IPS-11a (cell line): ENCODE measurements around the gene FXYD6.
"Not testable (repeated sequence)": the region's sequence is repeated elsewhere in the genome, so short reads cannot be mapped to it uniquely, and the experiment has no call there.

Experiments used
- H3K4me3 ChIP-seq: one replicate; pipeline ENCODE4 v1.5.1; 2013; ENCODE audit warnings: low read depth, low read length, control low read depth

The FXYD6 gene

GRCh38 chr11:117819096-117820040 lies 57.1 kb downstream of the FXYD6 start:
- H3K4me3 ChIP-seq: no peak overlapping the region

GRCh38 chr11:117818041-117818873 lies 58.2 kb downstream of the FXYD6 start:
- H3K4me3 ChIP-seq: no peak overlapping the region

DNA sequence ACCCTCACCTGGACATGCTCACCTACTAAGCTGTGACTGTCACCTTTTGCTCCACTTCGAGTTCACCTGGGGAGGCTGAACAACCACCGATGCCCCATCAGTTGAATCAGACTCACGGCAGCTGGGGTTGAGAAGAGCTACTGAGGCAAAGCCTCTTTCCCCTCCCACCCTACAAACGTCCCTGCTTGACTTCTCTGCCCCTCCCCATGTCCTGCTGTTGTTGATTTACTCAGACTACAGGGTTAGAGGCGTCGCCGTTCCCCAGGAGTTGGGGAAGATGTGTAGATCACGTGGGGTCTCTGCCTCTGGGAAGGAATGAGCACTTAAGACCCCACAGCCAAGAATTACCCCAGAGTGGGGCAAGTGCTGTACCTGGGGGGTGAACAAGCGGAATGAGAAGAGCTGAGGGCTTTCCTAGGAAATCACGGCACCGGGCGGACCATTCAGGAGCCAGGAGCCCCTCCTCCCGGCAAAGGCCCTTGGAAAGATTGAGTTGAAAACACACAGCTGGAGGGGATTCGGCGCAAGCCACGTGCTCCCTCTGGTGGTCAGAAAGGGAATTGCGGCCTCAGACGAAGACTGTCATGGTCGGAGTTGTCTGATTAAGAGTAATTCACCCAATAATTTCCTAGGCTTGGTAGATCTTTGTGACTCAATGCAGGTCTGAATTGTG lies 59.0 kb downstream of the FXYD6 start:
- no peak overlapping the region for H3K4me3 ChIP-seq

DNA sequence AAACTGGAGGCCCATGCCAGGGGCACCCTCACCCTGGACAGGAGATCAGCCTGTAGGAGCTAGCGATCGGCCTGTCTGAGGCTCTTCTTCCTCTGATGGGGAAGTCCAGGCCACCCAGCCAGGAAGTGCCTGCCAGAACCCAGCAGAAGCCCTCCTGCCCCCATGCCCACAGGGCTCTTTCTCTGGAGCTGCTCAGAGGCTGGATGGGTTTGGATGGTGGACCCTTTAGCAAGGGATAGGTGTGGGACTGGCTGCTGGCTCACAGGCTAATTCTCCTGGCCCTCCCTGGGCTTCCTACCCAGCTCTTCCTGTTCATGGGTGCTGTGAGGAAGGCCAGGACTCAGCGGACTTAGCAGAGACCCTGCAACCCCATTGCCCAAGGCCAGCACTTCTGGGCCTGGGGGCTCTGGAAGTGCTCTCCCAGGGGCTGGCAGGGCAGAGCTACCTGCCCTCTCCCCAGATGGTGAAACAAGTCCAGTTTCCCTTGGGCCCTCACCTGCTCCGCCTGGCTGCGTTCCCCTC lies 59.6 kb downstream of the FXYD6 start:
- no peak overlapping the region for H3K4me3 ChIP-seq

DNA sequence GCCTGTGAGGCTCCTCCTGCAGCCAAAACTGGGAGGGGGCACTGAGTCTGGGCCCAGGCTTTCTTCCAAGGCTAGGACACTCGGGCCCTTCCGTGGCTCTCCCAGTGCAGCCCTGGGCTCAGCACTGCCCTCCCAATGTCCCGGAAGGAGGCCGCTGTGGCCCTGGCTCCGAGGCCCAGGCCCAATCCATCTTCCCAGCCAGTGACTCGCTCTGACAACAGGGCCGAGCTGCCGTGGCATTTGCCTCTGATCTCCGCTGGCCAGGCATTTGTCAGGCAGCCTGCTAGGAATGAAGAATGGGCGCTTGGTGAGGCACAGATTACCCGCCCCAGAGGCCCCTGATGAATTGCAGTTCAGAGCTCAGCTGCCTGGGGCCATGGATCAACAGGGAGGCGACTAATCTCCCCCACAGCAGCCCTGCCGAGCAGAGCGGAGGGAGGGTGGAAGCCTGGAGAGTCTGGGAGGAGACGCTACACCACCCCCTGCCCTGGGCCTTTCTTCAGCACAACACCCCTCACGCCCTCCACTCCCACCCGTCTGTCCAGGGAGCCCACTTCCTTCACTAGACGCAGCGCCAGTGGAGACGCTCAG lies 60.2 kb downstream of the FXYD6 start:
- H3K4me3 ChIP-seq: no peak overlapping the region

DNA sequence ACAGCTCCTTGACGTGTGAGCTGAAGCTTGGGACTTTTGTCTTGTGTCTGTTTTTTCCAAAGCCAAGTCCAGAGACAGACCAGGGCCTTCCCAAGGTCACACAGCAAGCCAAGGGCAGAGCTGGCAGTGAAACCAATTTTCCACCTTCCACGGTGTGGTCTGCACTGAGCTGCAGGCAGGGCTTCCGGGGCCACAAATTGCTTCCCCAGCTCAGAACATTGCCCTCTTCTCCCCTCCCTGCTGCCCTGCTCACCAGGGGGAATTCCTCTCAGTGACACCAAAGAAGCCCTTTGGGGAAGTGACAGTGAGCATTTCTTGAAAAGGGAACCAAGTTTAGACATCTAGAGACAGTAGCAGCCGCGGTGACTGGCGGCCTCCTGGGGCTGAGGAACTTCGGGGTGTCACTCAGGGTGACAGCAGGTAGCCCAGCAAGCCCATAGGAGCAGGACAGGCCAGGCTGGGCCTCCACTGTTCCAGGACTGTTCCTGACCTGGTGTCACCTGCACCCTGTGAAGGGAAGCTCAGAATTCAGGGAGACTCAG lies 61.1 kb downstream of the FXYD6 start:
- H3K4me3 ChIP-seq: no peak overlapping the region

- no peak overlapping the region for H3K4me3 ChIP-seq
Observed at GRCh38 chr11:117814766-117815261, 61.6 kb downstream of the FXYD6 start.

DNA sequence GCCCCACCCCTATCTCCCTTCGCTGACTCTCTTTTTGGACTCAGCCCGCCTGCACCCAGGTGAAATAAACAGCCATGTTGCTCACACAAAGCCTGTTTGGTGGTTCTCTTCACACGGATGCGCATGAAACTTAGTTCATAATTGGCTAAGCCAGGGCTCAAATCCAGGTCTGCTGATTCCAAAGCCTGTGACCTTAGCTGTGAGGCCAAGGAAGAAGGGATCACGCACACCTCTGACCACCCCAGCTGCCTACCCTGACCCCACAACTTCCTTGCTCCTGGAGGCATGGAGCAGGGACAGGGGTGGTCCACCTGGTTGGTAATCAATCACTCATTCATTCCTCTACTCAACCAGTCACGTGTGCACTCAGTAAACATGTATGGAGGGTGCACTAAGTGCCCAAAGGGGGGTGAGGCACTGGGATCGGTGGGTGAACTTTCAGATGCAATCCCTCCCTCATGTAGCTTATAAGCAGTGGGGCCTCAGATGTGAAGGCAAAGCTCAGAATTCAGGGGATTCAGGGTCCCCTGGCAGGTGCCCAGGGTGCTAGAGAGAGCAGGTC lies 62.2 kb downstream of the FXYD6 start:
- no peak overlapping the region for H3K4me3 ChIP-seq

- H3K4me3 ChIP-seq: not testable (repeated sequence)
Observed at GRCh38 chr11:117810056-117810451, 66.4 kb downstream of the FXYD6 start.

- no peak overlapping the region for H3K4me3 ChIP-seq
Observed at GRCh38 chr11:117809236-117810055, 67.0 kb downstream of the FXYD6 start.

GRCh38 chr11:117808784-117809183 lies 67.7 kb downstream of the FXYD6 start:
- no peak overlapping the region for H3K4me3 ChIP-seq

DNA sequence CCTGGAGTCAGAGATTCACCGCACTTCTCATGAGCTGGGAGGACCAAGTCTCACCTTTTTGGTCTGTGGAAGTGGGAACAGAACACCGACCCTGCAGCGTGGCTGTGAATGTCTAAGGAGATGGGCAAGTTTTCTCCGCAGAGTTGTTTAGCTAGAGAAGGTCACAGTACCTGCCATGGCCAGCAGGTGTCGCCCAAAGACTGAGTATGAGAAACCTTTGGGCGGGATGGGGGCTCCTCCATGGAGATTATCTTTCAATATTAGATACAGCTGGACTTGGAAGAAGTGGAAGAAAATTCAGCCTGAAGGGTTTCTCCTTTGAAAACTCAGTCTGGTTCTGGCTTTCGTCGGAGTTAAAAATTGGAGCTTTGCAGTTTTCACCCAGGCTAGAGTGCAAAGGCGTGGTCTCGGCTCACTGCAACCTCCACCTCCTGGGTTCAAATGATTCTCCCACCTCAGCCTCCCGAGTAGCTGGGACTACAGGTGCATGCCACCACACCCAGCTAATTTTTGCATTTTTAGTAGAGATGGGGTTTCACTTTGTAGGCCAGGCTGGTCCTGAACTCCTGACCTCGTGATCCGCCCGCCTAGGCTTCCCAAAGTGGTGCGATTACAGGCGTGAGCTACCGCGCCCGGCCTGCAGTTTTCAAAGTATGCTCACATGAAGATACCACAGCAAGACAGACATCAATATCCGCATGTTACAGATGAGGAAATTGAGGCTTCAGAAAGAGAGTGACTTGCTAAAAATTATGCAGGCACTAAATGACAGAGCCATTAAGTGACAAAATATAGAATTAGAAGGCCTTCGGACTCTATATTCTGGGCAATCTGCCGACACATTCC lies 68.8 kb downstream of the FXYD6 start:
- no peak overlapping the region for H3K4me3 ChIP-seq

DNA sequence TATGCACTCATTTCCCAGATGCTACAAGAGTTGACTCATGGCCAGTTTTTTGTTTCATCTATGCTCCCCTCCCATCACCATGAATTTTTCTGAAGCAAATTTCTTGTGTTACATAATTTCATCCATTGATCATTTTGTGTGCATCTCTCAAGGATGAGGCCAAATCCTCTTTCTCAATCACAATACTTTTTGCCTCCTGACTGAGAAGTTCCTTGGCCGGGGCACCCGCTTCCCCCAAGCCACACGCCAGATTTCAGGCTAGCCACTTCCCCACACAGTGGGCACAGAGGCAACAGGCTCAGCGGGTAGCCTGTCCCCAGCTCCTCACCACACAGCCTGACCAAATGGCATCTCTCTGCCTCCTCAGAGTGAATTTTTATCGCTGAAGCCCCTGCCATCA lies 69.6 kb downstream of the FXYD6 start:
- no peak overlapping the region for H3K4me3 ChIP-seq

GRCh38 chr11:117805045-117805444 lies 71.4 kb downstream of the FXYD6 start:
- H3K4me3 ChIP-seq: no peak overlapping the region

DNA sequence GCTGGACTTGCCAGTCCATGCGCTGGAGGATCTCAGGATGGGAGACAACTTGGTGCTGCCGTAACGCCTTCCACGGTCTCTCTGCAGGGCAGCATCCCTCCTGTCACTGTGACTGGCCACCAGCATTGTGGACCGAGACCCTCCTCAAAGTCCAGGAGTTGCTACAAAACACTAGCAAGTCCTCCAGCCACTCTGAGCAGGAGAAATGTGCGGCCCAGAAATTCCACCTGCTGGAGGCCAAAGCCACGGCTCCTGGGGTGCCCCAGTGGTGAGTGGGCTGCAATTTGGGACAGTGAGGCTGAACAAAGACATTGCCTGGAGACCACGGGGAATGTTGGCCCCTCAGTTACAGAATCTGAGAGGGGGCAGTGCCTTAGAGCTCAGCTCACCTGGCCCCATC lies 72.6 kb downstream of the FXYD6 start:
- no peak overlapping the region for H3K4me3 ChIP-seq

- no peak overlapping the region for H3K4me3 ChIP-seq
Observed at GRCh38 chr11:117799634-117800033, 76.8 kb downstream of the FXYD6 start.

GRCh38 chr11:117796872-117797529 lies 79.5 kb downstream of the FXYD6 start, which contains the start of gene DSCAML1:
TSS of gene DSCAML1 (minus strand) at chr11:117797216. CDS start at chr11:117797079, 137 bp downstream.
- peak within 1 kb of the TSS; percentile 43 for H3K4me3 ChIP-seq
